CD14-positive monocyte (primary cell): ENCODE measurements around the gene TCEAL1. TPM values are rescaled to one million over a fixed set of nuclear protein-coding genes. Genes with fewer than 3 reads are reported as not detected.

Experiments used
- DNase-seq, 3 donors: peaks; one replicate each; pipeline ENCODE4 v3.0.0-alpha.2; 2011 to 2022
- H2AFZ ChIP-seq: 2 replicates; pipeline ENCODE4 v1.6.0; 2012; ENCODE audit warnings: mild to moderate bottlenecking, low read depth, low read length, inconsistent platforms; ENCODE audit not compliant: insufficient read depth, poor library complexity, severe bottlenecking
- H3K27ac ChIP-seq, 2 donors: 1 replicate in 1 of 2; 2 replicates in 1 of 2; pipeline ENCODE4 v1.5.1; 2012 to 2013; ENCODE audit warnings: low read length in 2 of 2, control low read depth in 1 of 2, inconsistent platforms in 1 of 2, low read depth in 1 of 2, mild to moderate bottlenecking in 1 of 2
- H3K27me3 ChIP-seq, 2 donors: one replicate each; pipeline versions ENCODE4 v1.6.0 to v1.6.1; 2011 to 2013; ENCODE audit warnings: low read length in 2 of 2; ENCODE audit not compliant: control insufficient read depth in 2 of 2, insufficient read depth in 2 of 2
- H3K36me3 ChIP-seq, 2 donors: replicated peaks in 1 of 2; 1 replicate in 1 of 2; 2 replicates in 1 of 2; pipeline versions ENCODE4 v1.5.1 to v1.6.1; 2012 to 2013; ENCODE audit warnings: low read length in 2 of 2, control low read depth in 1 of 2, inconsistent platforms in 1 of 2, mild to moderate bottlenecking in 1 of 2; ENCODE audit not compliant: insufficient read depth in 2 of 2, control insufficient read depth in 1 of 2
- H3K4me1 ChIP-seq, 2 donors: 1 replicate in 1 of 2; 2 replicates in 1 of 2; pipeline versions ENCODE4 v1.5.1 to v1.6.1; 2012 to 2013; ENCODE audit warnings: low read length in 2 of 2, control low read depth in 1 of 2, inconsistent platforms in 1 of 2, mild to moderate bottlenecking in 1 of 2, moderate library complexity in 1 of 2; ENCODE audit not compliant: insufficient read depth in 2 of 2, control insufficient read depth in 1 of 2
- H3K4me2 ChIP-seq: replicated peaks from 2 replicates; pipeline ENCODE3; 2012; ENCODE audit warnings: low read length, moderate library complexity, mild to moderate bottlenecking; ENCODE audit not compliant: poor library complexity, severe bottlenecking; ENCODE audit errors: extremely low read depth
- H3K4me3 ChIP-seq, 3 experiments: fragments of 200-600 bp in 1 of 3; sonication (generic) in 1 of 3; replicated peaks in 1 of 3; 1 replicate in 2 of 3; 2 replicates in 1 of 3; pipeline ENCODE4 v1.5.1; 2011 to 2013; ENCODE audit warnings: low read length in 3 of 3, mild to moderate bottlenecking in 3 of 3, control low read depth in 2 of 3, low read depth in 2 of 3, inconsistent platforms in 1 of 3, moderate library complexity in 1 of 3
- H3K79me2 ChIP-seq: 2 replicates; pipeline ENCODE4 v1.6.0; 2012; ENCODE audit warnings: mild to moderate bottlenecking, control low read depth, inconsistent platforms, low read length, moderate library complexity; ENCODE audit not compliant: insufficient read depth
- H3K9ac ChIP-seq: 2 replicates; pipeline ENCODE4 v1.6.0; 2017; ENCODE audit warnings: low read length, mild to moderate bottlenecking; ENCODE audit not compliant: insufficient read depth, poor library complexity, severe bottlenecking
- H3K9me3 ChIP-seq, 2 donors: replicated peaks in 1 of 2; 1 replicate in 1 of 2; 2 replicates in 1 of 2; pipeline versions ENCODE4 v1.5.1 to v1.6.1; 2012 to 2013; ENCODE audit warnings: low read length in 2 of 2, control low read depth in 1 of 2; ENCODE audit not compliant: control insufficient read depth in 1 of 2, insufficient read depth in 1 of 2
- H4K20me1 ChIP-seq: 2 replicates; pipeline ENCODE4 v1.6.0; 2012; ENCODE audit warnings: mild to moderate bottlenecking, low read length, control low read depth, moderate library complexity; ENCODE audit not compliant: insufficient read depth
- H3K27ac Mint-ChIP-seq, 7 donors: one replicate each; pipeline ENCODE4 v1.8.0; 2020; ENCODE audit warnings: mild to moderate bottlenecking in 7 of 7, mixed read lengths in 7 of 7, moderate library complexity in 6 of 7, inconsistent platforms in 2 of 7
- H3K27me3 Mint-ChIP-seq, 3 donors: one replicate each; pipeline ENCODE4 v1.8.0; 2021 to 2022; ENCODE audit warnings: low read depth in 3 of 3, mild to moderate bottlenecking in 3 of 3, mixed read lengths in 3 of 3, moderate library complexity in 3 of 3, inconsistent platforms in 1 of 3
- H3K36me3 Mint-ChIP-seq, 2 donors: one replicate each; pipeline ENCODE4 v1.8.0; 2020; ENCODE audit warnings: mixed read lengths in 2 of 2, inconsistent platforms in 1 of 2, mild to moderate bottlenecking in 1 of 2
- H3K4me1 Mint-ChIP-seq: one replicate; pipeline ENCODE4 v1.8.0; 2020; ENCODE audit warnings: mild to moderate bottlenecking, mixed read lengths
- H3K4me3 Mint-ChIP-seq, 2 donors: one replicate each; pipeline ENCODE4 v1.8.0; 2020; ENCODE audit warnings: mild to moderate bottlenecking in 2 of 2, mixed read lengths in 2 of 2, moderate library complexity in 1 of 2
- H3K9me3 Mint-ChIP-seq, 7 donors: one replicate each; pipeline ENCODE4 v1.8.0; 2020 to 2022; ENCODE audit warnings: mixed read lengths in 7 of 7, mild to moderate bottlenecking in 6 of 7, moderate library complexity in 6 of 7, inconsistent platforms in 2 of 7
- CTCF ChIP-seq: fragments of 200-600 bp; IDR thresholded peaks from one replicate; pipeline ENCODE4 v1.8.0; 2022; ENCODE audit warnings: antibody characterized with exemption, mild to moderate bottlenecking
- WGBS: methylation state at CpG from one replicate; pipeline ENCODE4 v1.1.5; 2013; ENCODE audit warnings: missing lambda C conversion rate; ENCODE audit not compliant: insufficient coverage; 5-methylcytosine and 5-hydroxymethylcytosine counted together
- intact Hi-C, 2 donors: fragments of 100-400 bp; cut with micrococcal nuclease; formaldehyde crosslinking; loops; one replicate each; pipeline versions ENCODE4 v1.15.0 to v1.15.1; 2023
- polyA plus RNA-seq, 3 donors: library from polyadenylated mRNA; depleted of rRNA in 1 of 3; unstranded in 2 of 3; stranded (reverse) in 1 of 3; fragments of 300-500 nt in 2 of 3; fragments of >200 nt in 1 of 3; fragmentation: Illumina TruSeq in 2 of 3; gene quantifications; 1 replicate in 2 of 3; 2 replicates in 1 of 3; pipeline ENCODE4 v1.2.3, GENCODE V29; 2012 to 2021

TCEAL1 gene
- polyA plus RNA-seq, 3 donors: 5.5 to 11.4 (median 5.8) TPM

- H3K4me3 ChIP-seq: no peak overlapping the region
- H3K79me2 ChIP-seq: no peaks in the 10 kb centered on the region
- no peak for DNase-seq
- no peak overlapping the region for H3K9ac ChIP-seq
- Mint-ChIP-seq H3K9me3 (peaks cover 0 to 3% (median 0%) of the 10 kb centered on the region in 7 donors), H3K36me3 (peaks cover 0 to 2% of the 10 kb centered on the region in 2 donors), H3K4me1 (no peaks in the 10 kb centered on the region), H3K27me3 (peaks cover 0 to 5% (median 0%) of the 10 kb centered on the region in 3 donors), H3K4me3 (no peak overlapping the region), H3K27ac (no peak overlapping the region)
- H3K36me3 ChIP-seq: no peaks in the 10 kb centered on the region
- TF ChIP-seq CTCF: no peak
- H3K9me3 ChIP-seq: no peaks in the 10 kb centered on the region
- H3K27ac ChIP-seq: no peak overlapping the region
- no CpG with 5 or more reads among the region's 1 CpG for WGBS
- intact Hi-C loops: no loop called here
- H2AFZ ChIP-seq: no peak overlapping the region
- H3K27me3 ChIP-seq: no peaks in the 10 kb centered on the region
- H3K4me2 ChIP-seq: no peak overlapping the region
- H4K20me1 ChIP-seq: no peaks in the 10 kb centered on the region
- no peaks in the 10 kb centered on the region for H3K4me1 ChIP-seq
Measured at GRCh38 chrX:103616676-103617186, 12.0 kb upstream of the TCEAL1 start.

GRCh38 chrX:103624111-103624510, 4.7 kb upstream of the TCEAL1 start:
- no peaks in the 10 kb centered on the region for H3K36me3 Mint-ChIP-seq
- Histone ChIP-seq H3K4me3 (no peak overlapping the region), H3K4me2 (no peak overlapping the region), H2AFZ (no peak overlapping the region), H3K9ac (no peak overlapping the region), H3K27me3 (no peaks in the 10 kb centered on the region), H3K27ac (no peak overlapping the region), H3K79me2 (no peaks in the 10 kb centered on the region), H3K36me3 (no peaks in the 10 kb centered on the region), H4K20me1 (no peaks in the 10 kb centered on the region), H3K9me3 (no peaks in the 10 kb centered on the region), H3K4me1 (no peaks in the 10 kb centered on the region)
- H3K27me3 Mint-ChIP-seq: peaks cover 0 to 5% (median 0%) of the 10 kb centered on the region in 3 donors
- no peaks in the 10 kb centered on the region for H3K9me3 Mint-ChIP-seq
- intact Hi-C loops: no loop called here
- TF ChIP-seq CTCF: no peak
- no peak for DNase-seq
- H3K4me3 Mint-ChIP-seq: no peak overlapping the region
- H3K4me1 Mint-ChIP-seq: peaks cover 5% of the 10 kb centered on the region
- WGBS: 79% methylated on average over 3 of the region's 4 CpGs
- H3K27ac Mint-ChIP-seq: no peak overlapping the region
